Heart left ventricle (tissue), 13 donors: ENCODE results near the gene RAB10.

Source experiments
- CTCF ChIP-seq, 12 donors: fragments of 200-600 bp; sonication (generic) in 4 of 12; IDR thresholded peaks; one replicate each; pipeline versions ENCODE4 v1.5.0 to v1.8.0; 2018 to 2022; ENCODE audit warnings: antibody characterized with exemption in 12 of 12, mild to moderate bottlenecking in 5 of 12
- POLR2A ChIP-seq, 2 donors: fragments of 450-650 bp; IDR thresholded peaks; one replicate each; pipeline ENCODE4 v1.6.1; 2017; ENCODE audit warnings: antibody characterized with exemption in 2 of 2, mild to moderate bottlenecking in 2 of 2, moderate library complexity in 2 of 2
- donor health status: ischemic (EF 13 %, LVEDD 7.1; RV severe dilation, severe dysfunction).
- donor health status: DM: no; HTN: yes; CAD: no.
- donor health status: DM: no; HTN: no; CAD: no.
- donor health status: ischemic (EF 25% LVEDD 6.9; RV normal size, moderate dysfunction).
- donor health status: ischemic (EF 25% LVEDD 5.7; RV mildly dilated, moderate dysfunction).
- donor health status: ischemic (EF 35%, LVEDD 5.7; RV mildly dilated, moderate dysfunction).
- donor health status: nonischemic (EF 11% LVEDD 7.7; RV severe dilation, severe dysfunction).
- donor health status: DM: yes; HTN: yes; CAD: no.
- donor health status: PGD.
- donor health status: ischemic (EF 29% LVEDD 5.4; RV normal size, mild dysfunction).
- donor health status: nonischemic (EF 23%, LVEDD 6.1; RV moderate dilation, normal function).

- no peak for TF ChIP-seq POLR2A (IDR thresholded peaks at IDR 0.05)
- no peak for TF ChIP-seq CTCF (IDR thresholded peaks at IDR 0.05)
Observed at GRCh38 chr2:26072925-26073768, 39.3 kb downstream of the RAB10 start.
